ENCODE data around the gene KLHL10. TPM values are rescaled to one million over a fixed set of nuclear protein-coding genes. Genes with fewer than 3 reads are reported as not detected.

The KLHL10 gene
- total and polyA plus RNA-seq, 9 of the 15 experiments (the other 6 are each of a cell fraction or from before 2014, with no cell fraction given) = 0.06 to 0.56 (median 0.12) TPM; not detected in 5

DNA sequence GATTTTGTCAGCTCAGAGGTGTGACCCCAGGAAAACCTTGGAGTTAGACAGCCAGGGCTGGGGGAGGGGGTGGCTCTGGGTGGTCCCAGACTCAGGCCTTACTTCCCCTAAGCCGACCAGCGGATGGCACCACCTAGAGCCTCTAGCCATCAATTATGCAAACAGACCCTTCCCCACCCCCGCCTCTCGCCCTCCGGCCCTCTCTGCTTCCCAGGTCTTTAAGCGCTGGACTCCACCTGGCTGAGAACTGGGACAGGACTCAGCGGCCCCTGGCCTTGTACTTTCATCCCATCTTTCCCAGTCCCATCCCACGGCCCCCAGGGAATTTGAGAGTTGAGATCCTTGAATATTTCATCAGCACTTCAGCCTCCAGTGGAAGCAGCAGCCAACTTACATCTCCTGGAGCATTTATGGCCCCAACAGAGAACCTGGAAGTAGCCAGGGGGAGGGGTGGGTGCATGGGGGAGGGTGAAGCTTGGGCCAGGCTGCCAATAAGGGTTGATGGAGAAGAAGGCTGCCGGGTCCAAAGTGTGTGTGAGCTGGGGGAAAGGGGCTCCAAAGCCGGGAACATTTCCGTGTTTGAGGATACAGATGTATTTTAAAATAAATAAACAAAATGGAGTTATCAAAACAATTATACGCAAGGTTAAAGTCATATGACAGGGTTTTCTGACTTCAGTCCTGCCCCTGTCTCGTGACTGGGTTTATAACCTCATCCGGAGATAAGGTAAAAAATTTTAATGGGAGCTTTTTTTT lies 43.7 kb upstream of the KLHL10 start (continued):
- TF ChIP-seq, protein P1, sequence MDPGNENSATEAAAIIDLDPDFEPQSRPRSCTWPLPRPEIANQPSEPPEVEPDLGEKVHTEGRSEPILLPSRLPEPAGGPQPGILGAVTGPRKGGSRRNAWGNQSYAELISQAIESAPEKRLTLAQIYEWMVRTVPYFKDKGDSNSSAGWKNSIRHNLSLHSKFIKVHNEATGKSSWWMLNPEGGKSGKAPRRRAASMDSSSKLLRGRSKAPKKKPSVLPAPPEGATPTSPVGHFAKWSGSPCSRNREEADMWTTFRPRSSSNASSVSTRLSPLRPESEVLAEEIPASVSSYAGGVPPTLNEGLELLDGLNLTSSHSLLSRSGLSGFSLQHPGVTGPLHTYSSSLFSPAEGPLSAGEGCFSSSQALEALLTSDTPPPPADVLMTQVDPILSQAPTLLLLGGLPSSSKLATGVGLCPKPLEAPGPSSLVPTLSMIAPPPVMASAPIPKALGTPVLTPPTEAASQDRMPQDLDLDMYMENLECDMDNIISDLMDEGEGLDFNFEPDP (CRISPR knock-in tag; IDR thresholded peaks at IDR 0.05) = no peak
- TF ChIP-seq ARID1B (IDR thresholded peaks at IDR 0.05) (no peak), ZFPM2 (CRISPR knock-in tag; IDR thresholded peaks at IDR 0.05) (no peak), BACH1 (tag; IDR thresholded peaks at IDR 0.05) (no peak), RFX1 (IDR thresholded peaks at IDR 0.05) (no peak), IFI16 (CRISPR knock-in tag; IDR thresholded peaks at IDR 0.05) (0 out of 2 replicates have a peak, but pooled peaks have one; percentile 6), DACH1 (IDR thresholded peaks at IDR 0.05; ENCODE audit: partially characterized antibody) (no peak), ELF1 (tag; IDR thresholded peaks at IDR 0.05) (0 out of 2 replicates have a peak, but pooled peaks have one; percentile 6), SRSF1 (IDR thresholded peaks at IDR 0.05; ENCODE audit: low read depth, low read length) (no peak), NFRKB (IDR thresholded peaks at IDR 0.05; ENCODE audit: low read depth) (peak; percentile 46), LEF1 (IDR thresholded peaks at IDR 0.05) (peak; percentile 35; the same call in 1 of the 2 replicates), ILK (tag; IDR thresholded peaks at IDR 0.05; ENCODE audit: borderline replicate concordance, low read depth) (no peak), POLR2AphosphoS5 (IDR thresholded peaks at IDR 0.05; ENCODE audit: control insufficient read depth, insufficient read depth, low read depth, low read length) (no peak), MYBL2 (IDR thresholded peaks at IDR 0.05; ENCODE audit: low read depth) (no peak), MYBL2 (CRISPR knock-in tag; IDR thresholded peaks at IDR 0.05; ENCODE audit: borderline replicate concordance) (no peak), ZBTB7A (IDR thresholded peaks at IDR 0.05; ENCODE audit: borderline replicate concordance, control insufficient read depth, low read depth, low read length) (peak; percentile 68), RBM25 (IDR thresholded peaks at IDR 0.05; ENCODE audit: low read depth, low read length, severe bottlenecking) (no peak), ZNF174 (CRISPR knock-in tag; IDR thresholded peaks at IDR 0.05) (no peak), CREB3L1 (IDR thresholded peaks at IDR 0.05; ENCODE audit: borderline replicate concordance, low read depth) (no peak), HNRNPK (IDR thresholded peaks at IDR 0.05; ENCODE audit: low read depth, low read length, poor library complexity, severe bottlenecking) (no peak), SMARCB1 (IDR thresholded peaks at IDR 0.05; ENCODE audit: insufficient read length, low read depth) (no peak)
- TF ChIP-seq, protein P2, sequence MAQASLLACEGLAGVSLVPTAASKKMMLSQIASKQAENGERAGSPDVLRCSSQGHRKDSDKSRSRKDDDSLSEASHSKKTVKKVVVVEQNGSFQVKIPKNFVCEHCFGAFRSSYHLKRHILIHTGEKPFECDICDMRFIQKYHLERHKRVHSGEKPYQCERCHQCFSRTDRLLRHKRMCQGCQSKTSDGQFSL (CRISPR knock-in tag; IDR thresholded peaks at IDR 0.05) = no peak
- TF ChIP-seq, protein P2 (tag; IDR thresholded peaks at IDR 0.05) = no peak
- TF ChIP-seq, protein P3, sequence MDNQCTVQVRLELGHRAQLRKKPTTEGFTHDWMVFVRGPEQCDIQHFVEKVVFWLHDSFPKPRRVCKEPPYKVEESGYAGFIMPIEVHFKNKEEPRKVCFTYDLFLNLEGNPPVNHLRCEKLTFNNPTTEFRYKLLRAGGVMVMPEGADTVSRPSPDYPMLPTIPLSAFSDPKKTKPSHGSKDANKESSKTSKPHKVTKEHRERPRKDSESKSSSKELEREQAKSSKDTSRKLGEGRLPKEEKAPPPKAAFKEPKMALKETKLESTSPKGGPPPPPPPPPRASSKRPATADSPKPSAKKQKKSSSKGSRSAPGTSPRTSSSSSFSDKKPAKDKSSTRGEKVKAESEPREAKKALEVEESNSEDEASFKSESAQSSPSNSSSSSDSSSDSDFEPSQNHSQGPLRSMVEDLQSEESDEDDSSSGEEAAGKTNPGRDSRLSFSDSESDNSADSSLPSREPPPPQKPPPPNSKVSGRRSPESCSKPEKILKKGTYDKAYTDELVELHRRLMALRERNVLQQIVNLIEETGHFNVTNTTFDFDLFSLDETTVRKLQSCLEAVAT (IDR thresholded peaks at IDR 0.05) = no peak

Data from K562 (cell line).